Occipital lobe (tissue), 2 donors: ENCODE measurements around the gene IGHMBP2. TPM values are rescaled to one million over a fixed set of nuclear protein-coding genes. Genes with fewer than 3 reads are reported as not detected.
"Not testable (repeated sequence)": the region's sequence is repeated elsewhere in the genome, so short reads cannot be mapped to it uniquely, and the experiment has no call there.

ENCODE experiments used
- DNase-seq: peaks from one replicate; lab custom pipeline; 2025; lab: John Stamatoyannopoulos, UW
- total RNA-seq: library from RNA; depleted of rRNA; stranded (reverse); fragments of >200 nt; gene quantifications from one replicate; pipeline ENCODE4 v1.2.3, GENCODE V29; 2014

IGHMBP2 gene
- 8.1 TPM for total RNA-seq

- peak; percentile 84 for DNase-seq
Measured at GRCh38 chr11:68903288-68904247, at the start of gene IGHMBP2, which contains the start of gene MRPL21. IGHMBP2 (plus strand) TSS chr11:68903891; CDS start chr11:68903953, 62 bp downstream. MRPL21 (minus strand) TSS chr11:68903832; CDS start chr11:68903810, 22 bp downstream.

DNA sequence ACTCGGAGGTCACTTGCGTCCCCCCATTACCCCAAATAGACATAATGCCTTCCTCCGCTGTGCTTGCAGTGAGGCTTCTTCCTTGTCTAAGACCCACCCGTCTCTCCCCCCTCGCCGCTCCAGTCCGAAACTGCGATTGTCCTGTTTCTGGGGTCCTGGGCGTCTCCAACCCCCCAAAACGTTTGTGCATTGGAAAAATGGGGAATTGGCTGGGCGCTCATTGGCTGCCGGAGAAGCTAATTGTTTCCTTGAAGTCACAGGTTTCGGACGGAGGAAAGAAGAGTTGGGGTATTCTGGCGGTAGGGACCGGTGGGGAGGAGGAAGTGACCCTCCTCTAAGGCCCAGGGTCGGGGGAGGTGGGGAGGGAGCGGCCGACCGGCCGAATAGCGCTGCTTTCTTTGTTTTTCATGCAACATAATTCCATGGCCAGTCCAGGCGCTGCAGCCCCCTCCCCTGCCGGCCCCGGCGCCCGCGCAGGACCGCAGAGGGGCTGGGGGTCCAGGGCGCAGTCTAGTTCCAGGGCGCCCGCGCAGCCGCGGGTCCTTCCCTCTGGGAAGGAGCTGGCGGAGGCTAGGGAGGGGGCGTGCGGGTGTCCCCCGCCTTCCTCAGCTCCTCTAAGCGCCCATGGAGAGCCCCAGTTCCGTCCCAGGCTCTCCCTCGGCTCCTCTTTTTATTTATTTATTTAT, 49.3 kb upstream of the IGHMBP2 start:
- no peak for DNase-seq

DNA sequence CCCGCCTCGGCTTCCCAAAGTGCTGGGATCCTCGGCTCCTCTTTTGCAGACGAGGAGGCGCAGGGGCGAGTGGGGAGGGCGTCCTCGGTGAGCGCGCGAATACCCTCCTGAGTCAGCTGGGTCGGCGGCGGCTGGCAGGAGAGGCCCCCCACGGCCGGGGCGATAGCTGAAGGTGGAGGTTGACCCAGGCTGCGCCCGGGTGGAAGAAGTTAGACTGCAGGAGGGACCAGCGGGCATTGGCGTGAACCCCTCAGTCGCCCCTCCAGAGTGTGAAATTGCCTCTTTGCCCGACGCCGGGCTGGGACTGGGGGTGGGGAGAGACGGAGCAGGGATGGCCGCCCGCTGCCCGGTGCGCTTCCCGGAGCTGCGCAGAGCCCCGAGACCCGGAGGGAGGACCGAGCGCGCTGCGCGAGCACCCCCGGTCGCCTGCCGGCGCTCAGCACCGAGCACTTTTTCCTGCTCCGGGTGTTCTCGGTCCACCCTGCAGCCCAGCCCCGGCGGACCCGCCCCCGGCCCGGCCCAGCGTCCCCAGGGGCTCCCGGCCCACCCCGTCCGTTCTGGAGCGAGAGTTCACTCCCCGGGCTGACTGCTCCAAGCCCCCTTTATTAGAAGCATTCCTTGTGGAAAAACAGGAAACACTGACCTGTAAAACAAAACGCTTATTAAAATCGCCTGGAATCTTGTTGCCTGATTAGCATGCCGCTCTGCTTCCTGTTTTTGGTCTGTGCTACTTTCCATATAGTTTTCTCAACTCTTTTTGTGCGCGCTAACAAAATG, 48.3 kb upstream of the IGHMBP2 start:
- DNase-seq = no peak

- not testable (repeated sequence) for DNase-seq
Measured at GRCh38 chr11:68856425-68857030, 47.2 kb upstream of the IGHMBP2 start.

- DNase-seq = no peak
Measured at GRCh38 chr11:68857037-68857586, 46.6 kb upstream of the IGHMBP2 start.

GRCh38 chr11:68859123-68859522, 44.6 kb upstream of the IGHMBP2 start:
- DNase-seq = no peak

DNA sequence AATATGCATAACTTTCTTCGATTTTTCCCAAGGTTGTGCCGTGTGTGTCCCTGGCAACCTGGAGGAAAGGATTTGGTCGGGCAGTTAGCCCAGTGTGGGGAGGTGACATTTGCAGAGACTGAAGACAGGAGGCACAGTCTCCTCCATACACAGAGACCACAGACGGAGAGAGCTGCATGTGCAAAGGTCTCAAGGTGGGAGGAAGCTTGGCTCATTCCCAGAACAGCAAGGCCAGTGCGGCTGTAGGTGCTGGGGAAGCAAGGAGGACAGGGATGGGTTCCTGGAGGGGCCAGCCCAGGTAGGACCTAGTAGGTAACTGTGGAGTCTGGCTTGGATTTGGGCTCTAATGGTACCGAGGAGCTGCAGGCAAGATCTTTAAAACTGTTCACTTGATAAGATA, 41.3 kb upstream of the IGHMBP2 start:
- no peak for DNase-seq

GRCh38 chr11:68863553-68864265, 40.0 kb upstream of the IGHMBP2 start:
- DNase-seq = no peak

GRCh38 chr11:68865241-68865640, 38.5 kb upstream of the IGHMBP2 start:
- DNase-seq = no peak

DNA sequence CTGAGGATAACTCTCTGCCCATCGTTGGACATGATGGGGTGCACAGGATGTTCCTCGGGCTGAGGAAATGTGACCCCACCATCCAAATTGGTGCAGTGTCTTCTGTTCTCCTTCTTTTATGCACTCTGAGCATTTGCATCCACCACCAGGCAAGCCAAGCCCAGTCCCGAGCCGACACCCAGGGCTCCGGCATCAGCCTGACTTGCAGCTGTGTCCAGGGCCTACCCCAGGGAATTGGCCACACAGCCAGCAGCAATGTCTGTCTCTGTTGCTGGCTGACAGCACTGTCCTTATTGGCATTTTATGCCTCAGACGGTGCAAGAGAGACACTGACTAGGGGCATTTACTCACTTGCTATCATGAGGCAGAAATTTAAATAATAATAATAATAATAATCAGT, 36.6 kb upstream of the IGHMBP2 start:
- no peak for DNase-seq

DNA sequence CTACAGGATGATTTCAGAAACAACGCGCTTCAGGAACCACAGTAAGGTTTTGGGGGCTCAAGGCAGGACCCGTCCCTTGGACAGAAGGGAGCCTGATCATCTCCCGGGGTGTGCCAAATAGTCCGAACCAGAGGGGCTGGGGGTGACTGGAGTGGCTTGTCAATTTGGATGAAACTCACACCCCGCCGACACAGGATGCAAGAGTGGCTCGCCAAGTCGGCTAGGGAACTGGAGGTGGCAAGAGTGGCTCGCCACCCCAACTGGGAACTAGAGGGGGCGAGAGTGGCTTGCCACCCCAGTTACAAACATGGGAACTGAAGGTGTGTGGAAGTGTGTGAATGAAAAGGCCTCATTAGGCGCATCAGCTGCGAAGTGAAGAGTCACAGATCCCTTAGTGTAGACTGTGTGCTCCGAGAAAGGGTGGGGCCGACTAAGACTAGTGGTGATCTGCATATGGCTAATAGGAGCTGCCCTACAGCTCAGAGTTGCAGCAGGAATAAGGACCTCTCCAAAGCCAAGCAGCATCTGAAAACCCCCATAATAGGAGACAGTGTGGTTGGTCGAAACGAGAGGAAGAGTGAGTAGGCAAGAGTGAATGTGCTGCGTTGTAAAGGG, 35.4 kb upstream of the IGHMBP2 start:
- DNase-seq = no peak

GRCh38 chr11:68870470-68870869, 33.2 kb upstream of the IGHMBP2 start:
- DNase-seq = no peak

DNA sequence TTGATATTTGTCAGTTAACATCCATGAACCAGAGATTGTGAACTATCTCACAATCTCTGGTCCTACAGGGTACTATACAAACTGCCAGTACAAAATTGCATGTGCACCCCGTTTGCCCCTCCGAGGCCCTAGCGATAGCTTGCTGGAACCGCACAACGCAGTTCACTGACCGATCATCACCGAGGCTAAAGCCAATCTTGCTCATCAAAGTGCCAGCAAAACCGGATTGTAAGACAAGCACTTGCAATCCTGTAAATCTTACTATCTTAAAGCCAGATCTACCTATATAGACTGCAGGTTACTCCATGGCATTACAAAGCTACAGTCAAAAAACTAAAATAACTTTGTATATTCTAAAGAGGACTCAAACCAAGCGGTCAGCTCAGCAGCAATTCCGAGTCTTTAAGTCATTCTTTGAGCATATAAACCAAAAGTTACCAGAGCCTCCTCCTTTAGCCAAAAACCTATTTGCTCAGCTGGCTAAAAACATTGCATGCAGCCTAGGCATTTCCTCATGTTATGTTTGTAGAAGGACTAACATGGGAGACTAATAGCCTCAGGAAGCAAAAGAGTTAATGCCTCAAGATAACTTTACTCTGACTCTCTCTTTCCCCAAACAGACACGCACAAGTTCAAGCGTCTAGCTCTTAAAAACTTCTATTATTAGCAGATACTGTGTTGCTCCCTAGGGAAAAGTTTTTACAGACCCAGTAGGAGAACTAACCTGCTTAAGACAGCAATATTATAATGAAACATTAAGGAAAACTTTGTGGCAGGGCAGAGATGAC, 31.3 kb upstream of the IGHMBP2 start:
- no peak for DNase-seq

DNA sequence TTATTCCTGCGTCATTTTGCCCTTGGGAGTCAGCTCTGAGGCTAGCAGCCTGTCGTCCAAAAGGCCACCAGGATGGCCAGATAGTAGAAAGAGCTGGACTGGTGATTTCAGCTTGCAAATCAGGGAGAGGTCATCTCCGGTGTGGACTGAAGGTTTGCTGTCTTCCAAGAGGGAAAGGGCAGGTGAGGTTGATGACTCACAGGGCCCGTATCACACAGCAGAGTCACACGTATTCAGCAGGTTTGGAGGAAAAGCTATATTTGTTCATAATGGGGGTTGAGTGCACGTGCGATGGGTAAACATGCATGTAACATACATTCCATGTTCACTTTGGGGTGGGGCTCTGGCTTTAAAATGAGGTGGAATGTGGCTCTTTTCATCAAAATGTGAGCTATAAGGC, 25.7 kb upstream of the IGHMBP2 start:
- DNase-seq = no peak

DNA sequence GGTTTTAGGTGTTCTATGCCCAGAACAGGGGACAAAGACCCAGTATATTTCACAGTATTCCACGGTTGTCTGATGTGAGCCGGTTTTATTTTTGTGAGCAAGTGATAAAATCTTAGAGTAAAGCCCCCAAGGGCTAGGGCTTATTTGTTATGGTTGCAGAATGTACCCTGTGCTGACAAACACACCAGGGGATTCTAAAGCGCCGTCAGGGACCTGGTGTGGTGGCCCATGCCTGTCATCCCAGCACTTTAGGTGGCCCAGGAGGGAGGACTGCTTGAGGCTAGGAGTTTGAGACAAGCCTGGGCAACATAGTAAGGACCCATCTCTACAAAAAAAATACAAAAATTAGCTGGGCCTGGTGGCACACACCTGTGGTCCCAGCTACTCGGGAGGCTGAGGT, 22.8 kb upstream of the IGHMBP2 start:
- no peak for DNase-seq

- no peak for DNase-seq
Measured at GRCh38 chr11:68881320-68881719, 22.4 kb upstream of the IGHMBP2 start.

- DNase-seq = no peak
Measured at GRCh38 chr11:68882391-68882790, 21.3 kb upstream of the IGHMBP2 start.

- DNase-seq = not testable (repeated sequence)
Measured at GRCh38 chr11:68884827-68885226, 18.9 kb upstream of the IGHMBP2 start.

DNA sequence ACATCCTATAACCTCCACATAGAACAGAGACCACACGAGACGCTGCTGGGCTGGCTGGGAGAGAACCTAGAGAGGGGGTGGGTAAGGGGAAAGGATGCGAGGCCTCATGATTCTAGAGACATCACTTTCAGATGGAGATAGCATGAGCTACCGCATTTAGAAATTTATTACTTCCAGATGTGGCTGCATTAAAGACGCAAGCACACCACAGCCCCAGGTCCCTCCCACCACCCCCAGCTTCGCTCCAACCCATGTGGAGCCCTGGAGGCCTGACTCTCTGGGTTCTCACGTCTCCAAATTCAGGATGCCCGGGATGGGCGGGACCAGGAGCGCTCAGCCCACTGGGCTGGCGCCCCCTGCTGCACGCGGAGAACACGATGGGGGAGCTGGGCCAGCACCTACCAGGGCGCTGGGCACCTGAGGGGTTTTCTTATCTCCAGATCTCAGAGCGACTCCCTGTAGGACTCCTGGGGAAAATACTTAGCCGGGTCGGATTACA, 13.7 kb upstream of the IGHMBP2 start:
- DNase-seq = no peak
